Cardiac muscle cell (in vitro differentiated cells and primary cell): ENCODE data around the gene ELP6. TPM values are rescaled to one million over a fixed set of nuclear protein-coding genes. Genes with fewer than 3 reads are reported as not detected.
"Not testable (repeated sequence)": the region's sequence is repeated elsewhere in the genome, so short reads cannot be mapped to it uniquely, and the experiment has no call there.

Experiments used
- DNase-seq, 2 donors: peaks; one replicate each; pipeline versions ENCODE4 v3.0.0 to v3.0.0-alpha.2; 2010 to 2017; ENCODE audit warnings: low read depth in 1 of 2, low spot score in 1 of 2
- H3K27ac ChIP-seq: fragments of 200-600 bp; sonication (generic); 2 replicates; pipeline ENCODE4 v1.5.1; 2016
- H3K27me3 ChIP-seq: fragments of 200-600 bp; sonication (generic); 2 replicates; pipeline ENCODE4 v1.6.0; 2016; ENCODE audit warnings: control low read depth
- H3K36me3 ChIP-seq: fragments of 200-600 bp; sonication (generic); 2 replicates; pipeline ENCODE4 v1.5.1; 2016; ENCODE audit warnings: control low read depth
- H3K4me1 ChIP-seq: fragments of 200-600 bp; sonication (generic); 2 replicates; pipeline ENCODE4 v1.8.1; 2017; ENCODE audit warnings: low read depth, mild to moderate bottlenecking, mixed run types
- H3K4me3 ChIP-seq: fragments of 200-600 bp; sonication (generic); 2 replicates; pipeline ENCODE4 v1.5.1; 2016; ENCODE audit warnings: mild to moderate bottlenecking
- H3K9me3 ChIP-seq: fragments of 200-600 bp; sonication (generic); 2 replicates; pipeline ENCODE4 v1.5.1; 2017; ENCODE audit warnings: low read depth, mild to moderate bottlenecking, control low read depth
- polyA plus RNA-seq: library from polyadenylated mRNA; unstranded; fragments of >200 nt; fragmentation: Nextera tagmentation; extraction: Ambion mirVana; gene quantifications from 2 replicates; pipeline ENCODE4 v1.2.1, GENCODE V29; 2016
- total RNA-seq: library from RNA; depleted of rRNA; stranded (reverse); fragments of >200 nt; gene quantifications from 2 replicates; pipeline ENCODE4 v1.2.3, GENCODE V29; 2016
- TF ChIP-seq, protein P1 (sequence below): IDR thresholded peaks from 2 replicates; pipeline ENCODE4 v1.5.1; 2012; ENCODE audit warnings: low read depth, mild to moderate bottlenecking, low read length

The ELP6 gene
- total and polyA plus RNA-seq, 2 experiments from 2014 or later = 53.1 to 73.6 TPM

GRCh38 chr3:47520756-47521155, 7.2 kb upstream of the ELP6 start:
- H3K36me3 ChIP-seq = no peaks in the 10 kb centered on the region
- H3K27ac ChIP-seq = no peak overlapping the region
- H3K9me3 ChIP-seq = no peaks in the 10 kb centered on the region
- no peak for DNase-seq
- no peak overlapping the region for H3K4me3 ChIP-seq
- no peaks in the 10 kb centered on the region for H3K4me1 ChIP-seq
- no peaks in the 10 kb centered on the region for H3K27me3 ChIP-seq
- TF ChIP-seq, protein P1, sequence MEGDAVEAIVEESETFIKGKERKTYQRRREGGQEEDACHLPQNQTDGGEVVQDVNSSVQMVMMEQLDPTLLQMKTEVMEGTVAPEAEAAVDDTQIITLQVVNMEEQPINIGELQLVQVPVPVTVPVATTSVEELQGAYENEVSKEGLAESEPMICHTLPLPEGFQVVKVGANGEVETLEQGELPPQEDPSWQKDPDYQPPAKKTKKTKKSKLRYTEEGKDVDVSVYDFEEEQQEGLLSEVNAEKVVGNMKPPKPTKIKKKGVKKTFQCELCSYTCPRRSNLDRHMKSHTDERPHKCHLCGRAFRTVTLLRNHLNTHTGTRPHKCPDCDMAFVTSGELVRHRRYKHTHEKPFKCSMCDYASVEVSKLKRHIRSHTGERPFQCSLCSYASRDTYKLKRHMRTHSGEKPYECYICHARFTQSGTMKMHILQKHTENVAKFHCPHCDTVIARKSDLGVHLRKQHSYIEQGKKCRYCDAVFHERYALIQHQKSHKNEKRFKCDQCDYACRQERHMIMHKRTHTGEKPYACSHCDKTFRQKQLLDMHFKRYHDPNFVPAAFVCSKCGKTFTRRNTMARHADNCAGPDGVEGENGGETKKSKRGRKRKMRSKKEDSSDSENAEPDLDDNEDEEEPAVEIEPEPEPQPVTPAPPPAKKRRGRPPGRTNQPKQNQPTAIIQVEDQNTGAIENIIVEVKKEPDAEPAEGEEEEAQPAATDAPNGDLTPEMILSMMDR = no peak

DNA sequence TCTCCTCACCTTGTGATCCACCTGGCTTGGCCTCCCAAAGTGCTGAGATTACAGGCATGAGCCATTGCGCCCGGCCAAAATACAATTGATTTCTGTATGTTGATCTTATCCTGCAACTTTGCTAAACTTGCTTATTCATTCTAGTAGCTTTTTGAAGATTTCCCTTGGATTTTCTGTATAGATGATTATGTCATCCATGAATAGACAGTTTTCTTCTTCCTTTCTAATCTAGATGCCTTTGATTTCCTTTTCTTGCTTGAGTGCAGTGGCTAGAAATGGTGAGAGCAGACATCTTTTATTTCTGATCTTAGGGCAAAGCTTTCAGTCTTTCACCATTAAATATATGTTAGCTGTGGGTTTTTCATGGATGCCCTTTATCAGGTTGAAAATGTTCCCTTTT, 4.4 kb upstream of the ELP6 start:
- TF ChIP-seq, protein P1 = no peak
- H3K27ac ChIP-seq = no peak overlapping the region
- no peaks in the 10 kb centered on the region for H3K9me3 ChIP-seq
- no peak for DNase-seq
- H3K36me3 ChIP-seq = no peaks in the 10 kb centered on the region
- H3K27me3 ChIP-seq = no peaks in the 10 kb centered on the region
- no peak overlapping the region for H3K4me3 ChIP-seq
- no peaks in the 10 kb centered on the region for H3K4me1 ChIP-seq

DNA sequence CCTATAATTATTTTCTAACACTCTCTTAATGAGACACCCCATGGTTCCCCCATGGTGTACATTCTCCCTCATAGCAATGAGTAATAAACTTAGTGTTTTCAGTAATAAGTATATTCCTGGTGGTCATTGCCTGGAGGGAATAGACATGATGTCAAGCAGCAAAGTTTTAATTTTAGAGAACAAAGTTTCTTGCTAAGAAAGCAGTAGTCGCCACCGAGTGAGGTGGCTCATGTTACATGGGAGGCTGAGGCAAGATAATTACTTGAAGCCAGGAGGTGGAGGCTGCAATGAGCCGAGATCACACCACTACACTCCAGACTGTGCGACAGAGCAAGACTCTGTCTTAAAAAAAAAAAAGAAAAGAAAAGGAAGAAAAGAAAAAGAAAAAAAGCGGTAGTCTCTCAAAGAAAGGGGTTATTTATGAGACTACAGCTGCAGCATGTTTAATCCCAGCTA, 2.4 kb upstream of the ELP6 start:
- TF ChIP-seq, protein P1 = no peak
- Histone ChIP-seq H3K27ac (no peak overlapping the region), H3K9me3 (no peaks in the 10 kb centered on the region), H3K27me3 (no peaks in the 10 kb centered on the region), H3K4me1 (peaks cover 4% of the 10 kb centered on the region), H3K4me3 (no peak overlapping the region), H3K36me3 (peaks cover under 1% of the 10 kb centered on the region)
- no peak for DNase-seq

- peaks cover 9% of the 10 kb centered on the region for H3K36me3 ChIP-seq
- no peaks in the 10 kb centered on the region for H3K27me3 ChIP-seq
- no peaks in the 10 kb centered on the region for H3K9me3 ChIP-seq
- peaks cover 4% of the 10 kb centered on the region for H3K4me1 ChIP-seq
- TF ChIP-seq, protein P1 = no peak
- H3K4me3 ChIP-seq = no peak overlapping the region
- H3K27ac ChIP-seq = no peak overlapping the region
- DNase-seq = no peak
These were observed 1.6 kb upstream of the ELP6 start for GRCh38 chr3:47515100-47515499.

DNA sequence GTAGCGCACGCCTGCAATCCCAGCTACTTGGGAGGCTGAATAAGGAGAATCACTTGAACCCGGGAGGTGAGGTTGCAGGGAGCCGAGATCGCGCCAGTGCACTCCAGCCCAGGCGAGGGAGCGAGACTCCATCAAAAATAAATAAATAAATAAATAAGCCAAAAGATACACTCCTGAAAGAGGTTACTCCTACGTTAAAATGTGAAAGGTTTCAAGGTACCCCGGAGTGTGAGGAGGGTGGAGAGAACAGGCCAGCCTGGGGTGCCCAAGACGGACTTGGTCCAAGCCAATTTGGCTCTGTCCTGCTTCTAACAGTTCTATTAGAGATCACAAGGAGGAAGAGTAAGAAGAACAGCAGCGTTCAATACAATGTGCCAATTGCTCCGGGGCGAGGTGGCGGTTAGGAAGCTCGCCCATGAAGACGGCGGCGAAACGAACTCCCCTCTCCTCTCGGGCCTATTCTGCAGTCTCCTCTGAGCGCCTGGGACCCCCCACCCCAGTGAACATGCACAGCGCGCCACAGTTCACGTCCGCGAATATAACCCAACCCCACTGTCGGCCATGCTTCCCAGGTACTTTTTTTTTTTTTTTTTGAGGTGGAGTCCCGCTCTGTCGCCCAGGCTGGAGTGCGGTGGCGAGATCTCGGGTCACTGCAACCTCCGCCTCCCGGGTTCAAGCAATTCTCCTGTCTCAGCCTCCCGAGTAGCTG, 942 bp downstream of the ELP6 start:
- TF ChIP-seq, protein P1 = no peak
- peak overlapping the region; percentile 75 for H3K4me3 ChIP-seq
- H3K27me3 ChIP-seq = no peaks in the 10 kb centered on the region
- H3K27ac ChIP-seq = peak overlapping the region; percentile 95
- H3K9me3 ChIP-seq = no peaks in the 10 kb centered on the region
- peak; percentile 31 to 45 for DNase-seq
- peaks cover 4% of the 10 kb centered on the region for H3K4me1 ChIP-seq
- peaks cover 12% of the 10 kb centered on the region for H3K36me3 ChIP-seq

DNA sequence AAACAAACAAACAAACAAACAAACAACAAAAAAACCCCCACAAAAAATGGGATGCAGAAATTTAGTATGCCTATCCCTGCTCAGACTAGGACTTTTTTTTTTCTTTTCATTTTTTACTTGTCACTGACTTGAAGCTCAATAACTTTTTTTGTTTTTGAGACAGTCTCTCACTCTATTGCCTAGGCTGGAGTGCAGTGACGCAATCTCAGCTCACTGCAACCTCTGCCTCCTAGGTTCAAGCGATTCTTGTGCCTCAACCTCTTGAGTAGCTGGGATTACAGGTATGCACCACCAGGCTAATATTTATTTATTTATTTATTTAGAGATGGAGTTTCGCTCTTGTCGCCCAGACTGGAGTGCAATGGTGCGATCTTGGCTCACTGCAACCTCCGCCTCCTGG, 8.2 kb downstream of the ELP6 start:
- DNase-seq, H3K4me1 ChIP-seq, H3K27ac ChIP-seq, H3K27me3 ChIP-seq, H3K4me3 ChIP-seq, H3K9me3 ChIP-seq: not testable (repeated sequence)
- peaks cover 40% of the 10 kb centered on the region for H3K36me3 ChIP-seq
